Upper lobe of left lung (tissue), 4 donors: ENCODE results near the gene ACAD9.
"Not testable (repeated sequence)": the region's sequence is repeated elsewhere in the genome, so short reads cannot be mapped to it uniquely, and the experiment has no call there.

Experiments used
- CTCF ChIP-seq, 6 experiments: fragments of 450-650 bp in 4 of 6; fragments of 200-600 bp in 2 of 6; sonication (generic) in 2 of 6; IDR thresholded peaks; one replicate each; pipeline ENCODE4 v1.5.1; 2016 to 2019; ENCODE audit warnings: antibody characterized with exemption in 6 of 6
- POLR2A ChIP-seq, 4 donors: fragments of 450-650 bp; IDR thresholded peaks; one replicate each; pipeline ENCODE4 v1.5.1; 2016 to 2017; ENCODE audit warnings: antibody characterized with exemption in 4 of 4, mild to moderate bottlenecking in 2 of 4
- POLR2AphosphoS5 ChIP-seq, 2 donors: sonication (generic); formaldehyde crosslinking; IDR thresholded peaks; one replicate each; pipeline ENCODE4 v1.5.1; 2017; ENCODE audit warnings: antibody characterized with exemption in 2 of 2

GRCh38 chr3:128880455-128880854, 1.0 kb downstream of the ACAD9 start:
- not testable (repeated sequence) for TF ChIP-seq POLR2AphosphoS5, CTCF, POLR2A (IDR thresholded peaks at IDR 0.05)
